HEK293 (cell line): ENCODE results near the gene FOXE3.

Experiments
- AEBP2 ChIP-seq: fragments of 450-650 bp; formaldehyde crosslinking; IDR thresholded peaks from 2 replicates; pipeline ENCODE4 v1.5.1; 2016; ENCODE audit warnings: missing biosample characterization, missing genetic modification characterization, borderline replicate concordance
- GLI4 ChIP-seq: fragments of 450-650 bp; formaldehyde crosslinking; IDR thresholded peaks from 2 replicates; pipeline ENCODE4 v1.5.1; 2016; ENCODE audit warnings: missing biosample characterization, missing genetic modification characterization
- GLIS1 ChIP-seq: fragments of 450-650 bp; formaldehyde crosslinking; IDR thresholded peaks from 2 replicates; pipeline ENCODE4 v1.5.1; 2016; ENCODE audit warnings: missing biosample characterization, missing genetic modification characterization
- GLIS2 ChIP-seq: fragments of 450-650 bp; formaldehyde crosslinking; IDR thresholded peaks from 2 replicates; pipeline ENCODE4 v1.5.1; 2016; ENCODE audit warnings: missing biosample characterization, missing genetic modification characterization
- KLF10 ChIP-seq: fragments of 450-650 bp; IDR thresholded peaks from 2 replicates; pipeline ENCODE4 v1.5.1; 2018; ENCODE audit warnings: missing biosample characterization, mild to moderate bottlenecking, missing genetic modification characterization
- KLF9 ChIP-seq: fragments of 450-650 bp; formaldehyde crosslinking; IDR thresholded peaks from 2 replicates; pipeline ENCODE4 v1.5.1; 2016; ENCODE audit warnings: missing biosample characterization, missing genetic modification characterization, low read depth
- SP2 ChIP-seq: fragments of 450-650 bp; formaldehyde crosslinking; IDR thresholded peaks from 2 replicates; pipeline ENCODE4 v1.5.1; 2016; ENCODE audit warnings: missing biosample characterization, missing genetic modification characterization
- SP3 ChIP-seq: fragments of 450-650 bp; formaldehyde crosslinking; IDR thresholded peaks from 2 replicates; pipeline ENCODE4 v1.5.1; 2016; ENCODE audit warnings: missing biosample characterization, missing genetic modification characterization
- ZBTB10 ChIP-seq: fragments of 450-650 bp; formaldehyde crosslinking; IDR thresholded peaks from 2 replicates; pipeline ENCODE4 v1.5.1; 2016; ENCODE audit warnings: missing biosample characterization, missing genetic modification characterization
- ZBTB21 ChIP-seq: fragments of 450-650 bp; formaldehyde crosslinking; IDR thresholded peaks from 2 replicates; pipeline ENCODE4 v1.5.1; 2017; ENCODE audit warnings: missing biosample characterization, missing genetic modification characterization
- ZEB2 ChIP-seq: fragments of 450-650 bp; formaldehyde crosslinking; IDR thresholded peaks from 2 replicates; pipeline ENCODE4 v1.5.1; 2016; ENCODE audit warnings: missing biosample characterization, missing genetic modification characterization
- ZFHX2 ChIP-seq: fragments of 450-650 bp; formaldehyde crosslinking; conservative IDR thresholded peaks from 2 replicates; pipeline ENCODE4 v1.5.1; 2016; ENCODE audit warnings: missing biosample characterization, missing genetic modification characterization
- ZFP37 ChIP-seq: fragments of 450-650 bp; formaldehyde crosslinking; IDR thresholded peaks from 2 replicates; pipeline ENCODE4 v1.5.1; 2016; ENCODE audit warnings: missing biosample characterization, missing genetic modification characterization
- ZNF112 ChIP-seq: fragments of 450-650 bp; formaldehyde crosslinking; IDR thresholded peaks from 2 replicates; pipeline ENCODE4 v1.5.0; 2017; ENCODE audit warnings: missing biosample characterization, missing genetic modification characterization
- ZNF223 ChIP-seq: fragments of 450-650 bp; formaldehyde crosslinking; IDR thresholded peaks from 2 replicates; pipeline ENCODE4 v1.5.1; 2016; ENCODE audit warnings: missing biosample characterization, missing genetic modification characterization
- ZNF248 ChIP-seq: fragments of 450-650 bp; formaldehyde crosslinking; IDR thresholded peaks from 2 replicates; pipeline ENCODE4 v1.5.1; 2017; ENCODE audit warnings: missing biosample characterization, missing genetic modification characterization
- ZNF280C ChIP-seq: fragments of 450-650 bp; formaldehyde crosslinking; IDR thresholded peaks from 2 replicates; pipeline ENCODE4 v1.5.1; 2016; ENCODE audit warnings: missing biosample characterization, missing genetic modification characterization
- ZNF350 ChIP-seq: fragments of 450-650 bp; formaldehyde crosslinking; IDR thresholded peaks from 2 replicates; pipeline ENCODE4 v1.5.0; 2017; ENCODE audit warnings: missing biosample characterization, mild to moderate bottlenecking, missing genetic modification characterization
- ZNF394 ChIP-seq: fragments of 450-650 bp; formaldehyde crosslinking; IDR thresholded peaks from 2 replicates; pipeline ENCODE4 v1.5.1; 2016; ENCODE audit warnings: missing biosample characterization, missing genetic modification characterization, mild to moderate bottlenecking, moderate library complexity, borderline replicate concordance
- ZNF423 ChIP-seq: fragments of 450-650 bp; formaldehyde crosslinking; IDR thresholded peaks from 2 replicates; pipeline ENCODE4 v1.5.1; 2016; ENCODE audit warnings: missing biosample characterization, missing genetic modification characterization
- ZNF473 ChIP-seq: fragments of 450-650 bp; formaldehyde crosslinking; IDR thresholded peaks from 2 replicates; pipeline ENCODE4 v1.5.1; 2017; ENCODE audit warnings: missing biosample characterization, missing genetic modification characterization
- ZNF529 ChIP-seq: fragments of 450-650 bp; formaldehyde crosslinking; IDR thresholded peaks from 2 replicates; pipeline ENCODE4 v1.5.1; 2017; ENCODE audit warnings: missing genetic modification characterization, missing biosample characterization; ENCODE audit not compliant: insufficient replicate concordance
- ZNF596 ChIP-seq: fragments of 450-650 bp; IDR thresholded peaks from 2 replicates; pipeline ENCODE4 v1.5.0; 2018; ENCODE audit warnings: missing biosample characterization, mild to moderate bottlenecking, missing genetic modification characterization, moderate library complexity
- ZNF600 ChIP-seq: fragments of 450-650 bp; formaldehyde crosslinking; IDR thresholded peaks from 2 replicates; pipeline ENCODE4 v1.5.1; 2016; ENCODE audit warnings: missing biosample characterization, missing genetic modification characterization
- ZNF621 ChIP-seq: fragments of 450-650 bp; formaldehyde crosslinking; IDR thresholded peaks from 2 replicates; pipeline ENCODE4 v1.5.1; 2017; ENCODE audit warnings: missing biosample characterization, missing genetic modification characterization
- ZNF664 ChIP-seq: fragments of 450-650 bp; formaldehyde crosslinking; IDR thresholded peaks from 2 replicates; pipeline ENCODE4 v1.5.1; 2016; ENCODE audit warnings: missing biosample characterization, missing genetic modification characterization
- ZNF76 ChIP-seq: fragments of 450-650 bp; formaldehyde crosslinking; IDR thresholded peaks from 2 replicates; pipeline ENCODE4; 2016; ENCODE audit warnings: low read depth, missing biosample characterization, missing genetic modification characterization, borderline replicate concordance
- ZNF837 ChIP-seq: fragments of 450-650 bp; formaldehyde crosslinking; IDR thresholded peaks from 2 replicates; pipeline ENCODE4 v1.5.1; 2016; ENCODE audit warnings: missing biosample characterization, missing genetic modification characterization
- TF ChIP-seq, protein P1 (sequence below): fragments of 450-650 bp; formaldehyde crosslinking; IDR thresholded peaks from 2 replicates; pipeline ENCODE4 v1.5.1; 2016; ENCODE audit warnings: missing biosample characterization, missing genetic modification characterization
- TF ChIP-seq, protein P2 (sequence below): fragments of 450-650 bp; formaldehyde crosslinking; IDR thresholded peaks from 2 replicates; pipeline ENCODE4 v1.5.1; 2016; ENCODE audit warnings: missing biosample characterization, missing genetic modification characterization

Gene FOXE3

GRCh38 chr1:47437447-47438164 is 21.5 kb downstream of the FOXE3 start, which contains the start of gene FOXD2 (continued):
- no peak for TF ChIP-seq ZNF837 (tag by site-specific recombination)
- no peak for TF ChIP-seq GLI4
- TF ChIP-seq ZNF529 = no peak
- TF ChIP-seq ZFHX2 (tag by site-specific recombination) = peak; percentile 70
- TF ChIP-seq ZNF664 (tag by site-specific recombination) = no peak
- peak; percentile 91 for TF ChIP-seq SP3 (tag by site-specific recombination)
- peak; percentile 93 for TF ChIP-seq GLIS2
- peak; percentile 99 for TF ChIP-seq SP2 (tag by site-specific recombination)
- peak; percentile 76 for TF ChIP-seq KLF9 (tag by site-specific recombination)
- peak; percentile 94 for TF ChIP-seq ZBTB10 (tag by site-specific recombination)
- TF ChIP-seq ZNF394 (tag by site-specific recombination) = peak; percentile 49
- no peak for TF ChIP-seq ZNF280C (tag by site-specific recombination)
- TF ChIP-seq ZNF350 = no peak
- no peak for TF ChIP-seq ZNF473 (tag by site-specific recombination)
- TF ChIP-seq ZNF596 (tag by site-specific recombination) = peak; percentile 40; the same call in 1 of the 2 replicates
- TF ChIP-seq, protein P1, sequence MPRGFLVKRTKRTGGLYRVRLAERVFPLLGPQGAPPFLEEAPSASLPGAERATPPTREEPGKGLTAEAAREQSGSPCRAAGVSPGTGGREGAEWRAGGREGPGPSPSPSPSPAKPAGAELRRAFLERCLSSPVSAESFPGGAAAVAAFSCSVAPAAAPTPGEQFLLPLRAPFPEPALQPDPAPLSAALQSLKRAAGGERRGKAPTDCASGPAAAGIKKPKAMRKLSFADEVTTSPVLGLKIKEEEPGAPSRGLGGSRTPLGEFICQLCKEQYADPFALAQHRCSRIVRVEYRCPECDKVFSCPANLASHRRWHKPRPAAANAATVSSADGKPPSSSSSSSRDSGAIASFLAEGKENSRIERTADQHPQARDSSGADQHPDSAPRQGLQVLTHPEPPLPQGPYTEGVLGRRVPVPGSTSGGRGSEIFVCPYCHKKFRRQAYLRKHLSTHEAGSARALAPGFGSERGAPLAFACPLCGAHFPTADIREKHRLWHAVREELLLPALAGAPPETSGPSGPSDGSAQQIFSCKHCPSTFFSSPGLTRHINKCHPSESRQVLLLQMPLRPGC (tag by site-specific recombination) = no peak
- TF ChIP-seq, protein P2, sequence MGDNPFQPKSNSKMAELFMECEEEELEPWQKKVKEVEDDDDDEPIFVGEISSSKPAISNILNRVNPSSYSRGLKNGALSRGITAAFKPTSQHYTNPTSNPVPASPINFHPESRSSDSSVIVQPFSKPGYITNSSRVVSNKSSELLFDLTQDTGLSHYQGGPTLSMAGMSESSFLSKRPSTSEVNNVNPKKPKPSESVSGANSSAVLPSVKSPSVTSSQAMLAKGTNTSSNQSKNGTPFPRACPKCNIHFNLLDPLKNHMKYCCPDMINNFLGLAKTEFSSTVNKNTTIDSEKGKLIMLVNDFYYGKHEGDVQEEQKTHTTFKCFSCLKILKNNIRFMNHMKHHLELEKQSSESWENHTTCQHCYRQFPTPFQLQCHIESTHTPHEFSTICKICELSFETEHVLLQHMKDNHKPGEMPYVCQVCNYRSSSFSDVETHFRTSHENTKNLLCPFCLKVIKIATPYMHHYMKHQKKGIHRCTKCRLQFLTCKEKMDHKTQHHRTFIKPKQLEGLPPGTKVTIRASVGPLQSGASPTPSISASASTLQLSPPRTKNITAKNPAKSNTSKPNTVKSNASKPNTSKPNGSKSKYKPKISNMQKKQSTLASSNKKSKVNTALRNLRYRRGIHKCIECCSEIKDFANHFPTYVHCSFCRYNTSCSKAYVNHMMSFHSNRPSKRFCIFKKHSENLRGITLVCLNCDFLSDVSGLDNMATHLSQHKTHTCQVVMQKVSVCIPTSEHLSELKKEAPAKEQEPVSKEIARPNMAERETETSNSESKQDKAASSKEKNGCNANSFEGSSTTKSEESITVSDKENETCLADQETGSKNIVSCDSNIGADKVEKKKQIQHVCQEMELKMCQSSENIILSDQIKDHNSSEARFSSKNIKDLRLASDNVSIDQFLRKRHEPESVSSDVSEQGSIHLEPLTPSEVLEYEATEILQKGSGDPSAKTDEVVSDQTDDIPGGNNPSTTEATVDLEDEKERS (tag by site-specific recombination) = no peak
- TF ChIP-seq KLF10 (tag by site-specific recombination) = no peak; the same call in 1 of the 2 replicates
- TF ChIP-seq GLIS1 (tag by site-specific recombination) = no peak; the same call in 1 of the 2 replicates
- TF ChIP-seq ZNF423 = peak; percentile 36; the same call in 1 of the 2 replicates
- no peak for TF ChIP-seq ZNF112 (tag by site-specific recombination)
- TF ChIP-seq ZNF248 (tag by site-specific recombination) = no peak
- no peak for TF ChIP-seq AEBP2 (tag by site-specific recombination)
- peak; percentile 98 for TF ChIP-seq ZEB2 (tag by site-specific recombination)
- peak; percentile 82 for TF ChIP-seq ZNF600 (tag by site-specific recombination)
- TF ChIP-seq ZNF76 (tag by site-specific recombination) = peak; percentile 64
- TF ChIP-seq ZNF223 = no peak
- TF ChIP-seq ZBTB21 (tag by site-specific recombination) = no peak
- TF ChIP-seq ZFP37 (tag by site-specific recombination) = peak; percentile 63; the same call in 1 of the 2 replicates
- no peak for TF ChIP-seq ZNF621 (tag by site-specific recombination)
